DMS153 treated with DMSO at 0.1 percent for 48 hours (cell line): ENCODE data around the gene TNFRSF8.

Experiments used
- DNase-seq: peaks from one replicate; lab custom pipeline; 2025; ENCODE audit not compliant: unreplicated experiment; lab: John Stamatoyannopoulos, UW

TNFRSF8 gene

GRCh38 chr1:12153181-12153785, 90.2 kb downstream of the TNFRSF8 start:
- DNase-seq, result no peak

GRCh38 chr1:12155328-12155727, 92.2 kb downstream of the TNFRSF8 start:
- no peak for DNase-seq

GRCh38 chr1:12157366-12158231, 94.5 kb downstream of the TNFRSF8 start:
- DNase-seq, result no peak

- no peak for DNase-seq
Measured at GRCh38 chr1:12158357-12159092, 95.4 kb downstream of the TNFRSF8 start.

GRCh38 chr1:12159816-12160215, 96.7 kb downstream of the TNFRSF8 start:
- no peak for DNase-seq

GRCh38 chr1:12161324-12161661, 98.2 kb downstream of the TNFRSF8 start:
- DNase-seq, result no peak

- peak; percentile 57 for DNase-seq
Measured at GRCh38 chr1:12161662-12162458, 98.8 kb downstream of the TNFRSF8 start.

GRCh38 chr1:12162459-12163137, 99.5 kb downstream of the TNFRSF8 start:
- no peak for DNase-seq

- DNase-seq, result no peak
Measured at GRCh38 chr1:12163210-12163609, 100.1 kb downstream of the TNFRSF8 start.

- DNase-seq, result no peak
Measured at GRCh38 chr1:12164210-12164609, 101.1 kb downstream of the TNFRSF8 start.

- no peak for DNase-seq
Measured at GRCh38 chr1:12165342-12165741, 102.2 kb downstream of the TNFRSF8 start.

- no peak for DNase-seq
Measured at GRCh38 chr1:12166834-12167492, 103.9 kb downstream of the TNFRSF8 start, which contains the start of gene TNFRSF1B. Gene TNFRSF1B, plus strand, starts transcription at chr1:12166991. Its CDS starts 101 bp downstream, at chr1:12167092.

- no peak for DNase-seq
Measured at GRCh38 chr1:12167493-12168429, 104.7 kb downstream of the TNFRSF8 start.

GRCh38 chr1:12168451-12169160, 105.5 kb downstream of the TNFRSF8 start:
- DNase-seq, result no peak

- DNase-seq, result no peak
Measured at GRCh38 chr1:12169442-12170135, 106.5 kb downstream of the TNFRSF8 start.

- no peak for DNase-seq
Measured at GRCh38 chr1:12170263-12170671, 107.2 kb downstream of the TNFRSF8 start.

- DNase-seq, result no peak
Measured at GRCh38 chr1:12171206-12172041, 108.3 kb downstream of the TNFRSF8 start.
